ENCODE data around the gene TESPA1. TPM values are rescaled to one million over a fixed set of nuclear protein-coding genes. Genes with fewer than 3 reads are reported as not detected.

TESPA1 gene
- total RNA-seq, 4 donors from 2014 or later, result 0.80 to 3.1 TPM; not detected in 2

GRCh38 chr12:54917001-54917488, 67.5 kb downstream of the TESPA1 start:
- Histone ChIP-seq H3K27me3 (no peaks in the 10 kb centered on the region), H3K27ac (no peak overlapping the region), H3K4me3 (no peak overlapping the region), H3K36me3 (no peaks in the 10 kb centered on the region), H3K9me3 (no peaks in the 10 kb centered on the region), H3K4me1 (no peaks in the 10 kb centered on the region)
- WGBS, result 89% methylated on average over 14 of the region's 21 CpGs
- no peak for DNase-seq (ENCODE audit: low spot score in 2 of 2)
- no peak for TF ChIP-seq POLR2AphosphoS5 (IDR thresholded peaks at IDR 0.05)
- TF ChIP-seq EP300 (IDR thresholded peaks at IDR 0.05), result no peak

Other genes starting within 250 kb of the TESPA1 start
- 1,000 to 10,000 TPM in 3 of 4 donors, 100 to 1,000 TPM in 1; 218 to 1,530 (median 1,210) TPM for gene MUCL1, start 130.2 kb downstream of the TESPA1 start, total RNA-seq
- gene NEUROD4, start 35.2 kb upstream of the TESPA1 start, total RNA-seq, result not detected
- gene OR9K2, start 141.6 kb upstream of the TESPA1 start, total RNA-seq, result not detected
- not detected for gene OR10A7, start 236.3 kb upstream of the TESPA1 start, total RNA-seq

All from suprapubic skin (tissue), 4 donors.